GM12878 (cell line): Measurements from ENCODE around the gene PRKN. TPM values are rescaled to one million over a fixed set of nuclear protein-coding genes. Genes with fewer than 3 reads are reported as not detected.

Source experiments
- E2F4 ChIP-seq: IDR thresholded peaks from 2 replicates; pipeline ENCODE4 v1.6.1; 2012; ENCODE audit warnings: low read depth, low read length, improper control_type of control experiment
- JUND ChIP-seq: IDR thresholded peaks from 2 replicates; pipeline ENCODE4 v1.6.1; 2012; ENCODE audit warnings: low read depth, mild to moderate bottlenecking, low read length, improper control_type of control experiment, moderate library complexity
- KDM1A ChIP-seq: fragments of 200-600 bp; sonication (generic); IDR thresholded peaks from 2 replicates; pipeline ENCODE4 v1.6.1; 2016; ENCODE audit warnings: borderline replicate concordance
- MAX ChIP-seq: IDR thresholded peaks from 2 replicates; pipeline ENCODE4 v1.6.1; 2012; ENCODE audit warnings: low read depth, low read length, improper control_type of control experiment
- MYB ChIP-seq: fragments of 150-350 bp; IDR thresholded peaks from 2 replicates; pipeline ENCODE4 v1.6.1; 2014; ENCODE audit warnings: mild to moderate bottlenecking, low read depth, low read length, borderline replicate concordance
- POU2F2 ChIP-seq: IDR thresholded peaks from 3 replicates; pipeline ENCODE4 v1.6.1; 2011; ENCODE audit warnings: low read depth, mild to moderate bottlenecking, low read length, borderline replicate concordance
- PRDM15 ChIP-seq: fragments of 450-650 bp; formaldehyde crosslinking; IDR thresholded peaks from 2 replicates; pipeline ENCODE4 v1.4.0; 2020; ENCODE audit warnings: mild to moderate bottlenecking, moderate library complexity
- RAD21 ChIP-seq: IDR thresholded peaks from 2 replicates; pipeline ENCODE4 v1.6.1; 2011; ENCODE audit warnings: mild to moderate bottlenecking, low read depth, low read length, moderate library complexity; ENCODE audit not compliant: insufficient read depth
- REST ChIP-seq: IDR thresholded peaks from 2 replicates; pipeline ENCODE4 v1.6.1; 2012; ENCODE audit warnings: mild to moderate bottlenecking, low read depth, low read length
- ZBTB40 ChIP-seq: fragments of 450-650 bp; IDR thresholded peaks from 2 replicates; pipeline ENCODE4 v1.6.1; 2016; ENCODE audit warnings: mild to moderate bottlenecking, moderate library complexity, borderline replicate concordance
- ZNF687 ChIP-seq: fragments of 450-650 bp; IDR thresholded peaks from 2 replicates; pipeline ENCODE4 v1.6.1; 2017; ENCODE audit warnings: mild to moderate bottlenecking, moderate library complexity
- polyA plus RNA-seq, 11 experiments: library from polyadenylated mRNA; depleted of rRNA in 4 of 11; unstranded in 6 of 11; stranded (reverse) in 5 of 11; fragments of >200 nt; fragmentation: Nextera tagmentation in 4 of 11; fragmentation: Illumina TruSeq in 1 of 11; extraction: Ambion mirVana in 4 of 11; extraction: Trizol in 1 of 11; gene quantifications; 1 replicate in 1 of 11; 2 replicates in 10 of 11; pipeline versions ENCODE4 v1.2.1 to v1.2.3, GENCODE V29; 2011 to 2016; ENCODE audit warnings: inconsistent platforms in 2 of 11, missing spikeins in 2 of 11, low read depth in 1 of 11
- total RNA-seq, 4 experiments: library from RNA; depleted of rRNA in 3 of 4; stranded (reverse); fragments of >200 nt in 3 of 4; fragmentation: Illumina TruSeq in 1 of 4; extraction: Trizol in 1 of 4; gene quantifications; 2 replicates each; pipeline versions ENCODE4 v1.2.1 to v1.2.3, GENCODE V29; 2013 to 2021

The PRKN gene
- total and polyA plus RNA-seq, 10 of the 15 experiments (the other 5 are each of a cell fraction or from before 2014, with no cell fraction given): 0.06 to 0.09 TPM; not detected in 8

GRCh38 chr6:161370880-161371279 lies 1356.7 kb downstream of the PRKN start (continued):
- TF ChIP-seq ZNF687: no peak
- 0 out of 3 replicates have a peak, but pooled peaks have one; percentile 17 for TF ChIP-seq POU2F2
- TF ChIP-seq KDM1A: no peak
- TF ChIP-seq JUND: no peak
- no peak for TF ChIP-seq E2F4
- no peak for TF ChIP-seq ZBTB40
- TF ChIP-seq REST: no peak
- TF ChIP-seq PRDM15 (CRISPR knock-in tag): no peak
- TF ChIP-seq RAD21: peak; percentile 98
- no peak for TF ChIP-seq MYB
- no peak for TF ChIP-seq MAX
